Progenitor cell of endocrine pancreas (in vitro differentiated cells): Measurements from ENCODE around the gene PCSK9. TPM values are rescaled to one million over a fixed set of nuclear protein-coding genes. Genes with fewer than 3 reads are reported as not detected.
A peak's percentile ranks its signal among the peaks of the same experiment; 100 is the strongest.

Experiments
- DNase-seq: peaks from one replicate; pipeline ENCODE4 v3.0.0; 2021; ENCODE audit warnings: low spot score; ENCODE audit not compliant: unreplicated experiment
- H3K27ac Mint-ChIP-seq: 2 replicates; pipeline ENCODE4 v1.8.0; 2021; ENCODE audit warnings: mild to moderate bottlenecking, moderate library complexity, mixed read lengths
- H3K27me3 Mint-ChIP-seq: 2 replicates; pipeline ENCODE4 v1.8.0; 2021; ENCODE audit warnings: mixed read lengths
- H3K36me3 Mint-ChIP-seq: 2 replicates; pipeline ENCODE4 v1.8.0; 2022; ENCODE audit warnings: mixed read lengths; ENCODE audit not compliant: insufficient read depth
- H3K4me1 Mint-ChIP-seq: 2 replicates; pipeline ENCODE4 v1.8.0; 2021; ENCODE audit warnings: low read depth, mixed read lengths
- H3K4me3 Mint-ChIP-seq: 2 replicates; pipeline ENCODE4 v1.8.0; 2021; ENCODE audit warnings: low read depth, mild to moderate bottlenecking, moderate library complexity, mixed read lengths
- H3K9me3 Mint-ChIP-seq: 2 replicates; pipeline ENCODE4 v1.8.0; 2021; ENCODE audit warnings: low read depth, mixed read lengths
- total RNA-seq: library from RNA; stranded (reverse); gene quantifications from 2 replicates; pipeline ENCODE4 v1.2.1, GENCODE V29; 2021
- TF ChIP-seq, protein P1 (sequence below): fragments of 200-600 bp; sonication (generic); IDR thresholded peaks from one replicate; pipeline ENCODE4 v1.5.0; 2021; ENCODE audit warnings: antibody characterized with exemption, mild to moderate bottlenecking; ENCODE audit not compliant: unreplicated experiment

Gene PCSK9
- total RNA-seq, 1 donor from 2014 or later: 18.7 TPM

DNA sequence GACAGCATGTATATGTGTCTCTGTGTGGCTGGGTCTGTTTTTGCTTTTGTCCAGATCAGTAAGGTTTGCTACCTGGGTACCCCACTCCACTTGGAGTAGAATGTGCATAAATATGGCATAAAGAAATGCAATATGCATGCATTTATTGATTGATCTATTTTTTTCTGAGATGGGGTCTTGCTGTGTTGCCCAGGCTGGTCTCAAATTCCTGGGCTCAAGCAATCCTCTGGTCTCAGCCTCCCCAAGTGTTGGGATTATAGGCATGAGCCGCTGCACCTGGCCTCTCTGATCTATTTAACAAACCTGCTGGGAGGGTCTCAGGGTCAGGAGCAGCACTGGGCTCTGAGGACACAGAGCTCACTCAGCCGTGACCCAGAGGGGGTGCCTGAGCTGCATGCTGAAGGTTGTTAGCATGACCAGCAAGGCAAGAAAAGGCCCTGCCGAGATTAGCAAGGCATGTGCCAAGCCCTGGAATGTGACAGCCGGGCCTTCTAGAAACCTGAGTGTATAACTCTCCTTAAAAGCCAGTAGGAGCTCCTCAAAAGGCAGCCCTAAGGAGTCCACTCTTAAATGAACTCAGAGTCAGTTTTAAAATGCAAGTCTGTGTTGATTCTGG lies 22.5 kb downstream of the PCSK9 start:
- Mint-ChIP-seq H3K27me3 (no peaks in the 10 kb centered on the region), H3K36me3 (peaks cover 14% of the 10 kb centered on the region), H3K4me1 (no peaks in the 10 kb centered on the region), H3K27ac (no peak overlapping the region), H3K9me3 (no peaks in the 10 kb centered on the region), H3K4me3 (no peak overlapping the region)
- DNase-seq: no peak
- TF ChIP-seq, protein P1, sequence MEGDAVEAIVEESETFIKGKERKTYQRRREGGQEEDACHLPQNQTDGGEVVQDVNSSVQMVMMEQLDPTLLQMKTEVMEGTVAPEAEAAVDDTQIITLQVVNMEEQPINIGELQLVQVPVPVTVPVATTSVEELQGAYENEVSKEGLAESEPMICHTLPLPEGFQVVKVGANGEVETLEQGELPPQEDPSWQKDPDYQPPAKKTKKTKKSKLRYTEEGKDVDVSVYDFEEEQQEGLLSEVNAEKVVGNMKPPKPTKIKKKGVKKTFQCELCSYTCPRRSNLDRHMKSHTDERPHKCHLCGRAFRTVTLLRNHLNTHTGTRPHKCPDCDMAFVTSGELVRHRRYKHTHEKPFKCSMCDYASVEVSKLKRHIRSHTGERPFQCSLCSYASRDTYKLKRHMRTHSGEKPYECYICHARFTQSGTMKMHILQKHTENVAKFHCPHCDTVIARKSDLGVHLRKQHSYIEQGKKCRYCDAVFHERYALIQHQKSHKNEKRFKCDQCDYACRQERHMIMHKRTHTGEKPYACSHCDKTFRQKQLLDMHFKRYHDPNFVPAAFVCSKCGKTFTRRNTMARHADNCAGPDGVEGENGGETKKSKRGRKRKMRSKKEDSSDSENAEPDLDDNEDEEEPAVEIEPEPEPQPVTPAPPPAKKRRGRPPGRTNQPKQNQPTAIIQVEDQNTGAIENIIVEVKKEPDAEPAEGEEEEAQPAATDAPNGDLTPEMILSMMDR: no peak

DNA sequence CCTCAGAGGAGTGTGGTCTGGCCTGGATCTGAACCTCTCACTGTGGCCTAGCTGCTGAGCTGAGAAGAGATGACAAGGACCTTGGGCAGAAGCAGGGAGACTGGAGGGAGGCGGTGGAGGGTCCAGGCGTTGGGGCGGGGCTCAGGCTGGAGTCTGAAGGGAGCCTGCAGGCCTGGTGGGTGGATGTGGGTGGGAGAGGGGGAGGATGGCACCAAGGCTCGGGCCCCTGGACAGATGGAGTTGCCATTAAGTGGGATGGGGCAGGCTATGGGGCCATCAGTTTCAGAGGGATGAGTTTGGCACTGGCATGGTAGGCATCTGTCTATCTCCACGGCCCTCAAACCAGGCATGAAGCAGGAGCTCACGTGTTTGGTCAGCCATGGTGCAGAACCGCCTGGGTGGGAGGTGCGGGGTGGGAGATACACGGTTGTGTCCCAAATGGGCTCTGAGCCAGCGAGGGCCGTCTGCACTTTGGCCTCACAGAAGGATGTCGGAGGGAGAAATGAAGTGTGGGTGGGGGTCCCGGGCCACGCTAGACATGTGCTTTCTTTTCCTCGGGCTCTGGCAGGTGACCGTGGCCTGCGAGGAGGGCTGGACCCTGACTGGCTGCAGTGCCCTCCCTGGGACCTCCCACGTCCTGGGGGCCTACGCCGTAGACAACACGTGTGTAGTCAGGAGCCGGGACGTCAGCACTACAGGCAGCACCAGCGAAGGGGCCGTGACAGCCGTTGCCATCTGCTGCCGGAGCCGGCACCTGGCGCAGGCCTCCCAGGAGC lies 23.6 kb downstream of the PCSK9 start:
- Mint-ChIP-seq H3K27ac (no peak overlapping the region), H3K9me3 (no peaks in the 10 kb centered on the region), H3K36me3 (peaks cover 17% of the 10 kb centered on the region), H3K27me3 (no peaks in the 10 kb centered on the region), H3K4me3 (no peak overlapping the region), H3K4me1 (no peaks in the 10 kb centered on the region)
- TF ChIP-seq, protein P1: no peak
- no peak for DNase-seq

DNA sequence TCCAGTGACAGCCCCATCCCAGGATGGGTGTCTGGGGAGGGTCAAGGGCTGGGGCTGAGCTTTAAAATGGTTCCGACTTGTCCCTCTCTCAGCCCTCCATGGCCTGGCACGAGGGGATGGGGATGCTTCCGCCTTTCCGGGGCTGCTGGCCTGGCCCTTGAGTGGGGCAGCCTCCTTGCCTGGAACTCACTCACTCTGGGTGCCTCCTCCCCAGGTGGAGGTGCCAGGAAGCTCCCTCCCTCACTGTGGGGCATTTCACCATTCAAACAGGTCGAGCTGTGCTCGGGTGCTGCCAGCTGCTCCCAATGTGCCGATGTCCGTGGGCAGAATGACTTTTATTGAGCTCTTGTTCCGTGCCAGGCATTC lies 24.2 kb downstream of the PCSK9 start:
- TF ChIP-seq, protein P1: no peak
- H3K9me3 Mint-ChIP-seq: no peaks in the 10 kb centered on the region
- H3K27me3 Mint-ChIP-seq: no peaks in the 10 kb centered on the region
- no peak overlapping the region for H3K4me3 Mint-ChIP-seq
- H3K36me3 Mint-ChIP-seq: peaks cover 17% of the 10 kb centered on the region
- H3K27ac Mint-ChIP-seq: no peak overlapping the region
- H3K4me1 Mint-ChIP-seq: no peaks in the 10 kb centered on the region
- DNase-seq: no peak

DNA sequence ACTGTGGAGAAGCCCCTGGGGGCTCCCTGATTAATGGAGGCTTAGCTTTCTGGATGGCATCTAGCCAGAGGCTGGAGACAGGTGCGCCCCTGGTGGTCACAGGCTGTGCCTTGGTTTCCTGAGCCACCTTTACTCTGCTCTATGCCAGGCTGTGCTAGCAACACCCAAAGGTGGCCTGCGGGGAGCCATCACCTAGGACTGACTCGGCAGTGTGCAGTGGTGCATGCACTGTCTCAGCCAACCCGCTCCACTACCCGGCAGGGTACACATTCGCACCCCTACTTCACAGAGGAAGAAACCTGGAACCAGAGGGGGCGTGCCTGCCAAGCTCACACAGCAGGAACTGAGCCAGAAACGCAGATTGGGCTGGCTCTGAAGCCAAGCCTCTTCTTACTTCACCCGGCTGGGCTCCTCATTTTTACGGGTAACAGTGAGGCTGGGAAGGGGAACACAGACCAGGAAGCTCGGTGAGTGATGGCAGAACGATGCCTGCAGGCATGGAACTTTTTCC lies 24.8 kb downstream of the PCSK9 start:
- Mint-ChIP-seq H3K4me1 (no peaks in the 10 kb centered on the region), H3K9me3 (no peaks in the 10 kb centered on the region), H3K36me3 (peaks cover 20% of the 10 kb centered on the region), H3K27ac (no peak overlapping the region), H3K27me3 (no peaks in the 10 kb centered on the region), H3K4me3 (no peak overlapping the region)
- TF ChIP-seq, protein P1: peak; percentile 39
- no peak for DNase-seq

DNA sequence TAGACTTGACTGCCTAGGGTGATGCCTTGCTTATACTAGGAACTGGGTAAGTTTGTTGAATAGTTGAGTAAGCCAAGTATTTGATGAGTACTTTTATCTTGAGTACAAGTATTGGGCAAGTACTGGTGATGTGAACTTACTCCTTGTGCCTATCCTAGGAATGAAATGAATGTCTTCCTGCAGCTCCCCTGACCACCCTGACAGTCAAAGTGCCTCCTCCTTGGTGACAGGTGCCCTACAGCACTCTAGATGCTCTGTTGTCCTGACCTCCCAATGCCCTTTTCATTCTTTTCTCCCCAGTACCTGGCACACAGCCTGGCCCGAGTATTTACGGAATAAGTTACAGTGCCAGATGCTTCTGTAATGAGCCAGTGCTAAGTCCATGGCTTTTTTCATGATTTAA lies 25.5 kb downstream of the PCSK9 start:
- Mint-ChIP-seq H3K4me3 (no peak overlapping the region), H3K4me1 (no peaks in the 10 kb centered on the region), H3K27me3 (no peaks in the 10 kb centered on the region), H3K9me3 (no peaks in the 10 kb centered on the region), H3K27ac (no peak overlapping the region), H3K36me3 (peaks cover 24% of the 10 kb centered on the region)
- no peak for DNase-seq
- TF ChIP-seq, protein P1: no peak
